WTC11 (cell line): ENCODE measurements around the gene NHS. TPM values are rescaled to one million over a fixed set of nuclear protein-coding genes. Genes with fewer than 3 reads are reported as not detected.

ENCODE experiments used
- ATAC-seq: fragments of 200-7000 bp; cut with Tn5 transposase; 2 replicates; pipeline ENCODE4 v1.10.0; 2021; ENCODE audit warnings: mild to moderate bottlenecking, moderate library complexity
- CTCF ChIA-PET: fragments of 300-600 bp; sonication (Branson Sonifier 250); formaldehyde crosslinking; loops from one replicate; lab custom pipeline; 2021; ENCODE audit warnings: antibody characterized with exemption; lab: Charles Lee
- POLR2A ChIA-PET: fragments of 350-600 bp; sonication (Branson Sonifier 250); formaldehyde crosslinking; loops from one replicate; lab custom pipeline; 2021; ENCODE audit warnings: antibody characterized with exemption; lab: Charles Lee
- DNase-seq: peaks from one replicate; pipeline ENCODE4 v3.0.0; 2021; ENCODE audit warnings: low spot score
- H3K27ac Mint-ChIP-seq: 2 replicates; pipeline ENCODE4 v1.8.0; 2021; ENCODE audit warnings: mixed read lengths
- H3K27me3 Mint-ChIP-seq: 2 replicates; pipeline ENCODE4 v1.8.0; 2021; ENCODE audit warnings: low read depth, mild to moderate bottlenecking, moderate library complexity, mixed read lengths
- H3K36me3 Mint-ChIP-seq: 2 replicates; pipeline ENCODE4 v1.8.0; 2021; ENCODE audit warnings: mixed read lengths
- H3K4me1 Mint-ChIP-seq: 2 replicates; pipeline ENCODE4 v1.8.0; 2022; ENCODE audit warnings: mixed read lengths
- H3K4me3 Mint-ChIP-seq: 2 replicates; pipeline ENCODE4 v1.8.0; 2021; ENCODE audit warnings: mild to moderate bottlenecking, moderate library complexity, mixed read lengths
- H3K9me3 Mint-ChIP-seq: 2 replicates; pipeline ENCODE4 v1.8.0; 2021; ENCODE audit warnings: mixed read lengths
- ARID4B ChIP-seq: sonication (generic); formaldehyde crosslinking; IDR thresholded peaks from 2 replicates; pipeline ENCODE4 v1.8.0; 2023; ENCODE audit warnings: missing genetic modification reagents, mild to moderate bottlenecking, borderline replicate concordance
- KAT7 ChIP-seq: sonication (generic); formaldehyde crosslinking; IDR thresholded peaks from 2 replicates; pipeline ENCODE4 v1.8.1; 2023; ENCODE audit warnings: missing genetic modification reagents, mild to moderate bottlenecking, borderline replicate concordance
- NFATC4 ChIP-seq: fragments of 250-450 bp; sonication (Bioruptor Pico); IDR thresholded peaks from 2 replicates; pipeline ENCODE4 v1.9.0; 2021; ENCODE audit warnings: mild to moderate bottlenecking
- NFE2L1 ChIP-seq: sonication (generic); formaldehyde crosslinking; IDR thresholded peaks from 2 replicates; pipeline ENCODE4 v1.8.1; 2023; ENCODE audit warnings: missing genetic modification reagents
- RORB ChIP-seq: fragments of 250-450 bp; sonication (Bioruptor Pico); IDR thresholded peaks from 2 replicates; pipeline ENCODE4 v1.9.0; 2021; ENCODE audit warnings: mild to moderate bottlenecking
- TCF7 ChIP-seq: sonication (generic); formaldehyde crosslinking; IDR thresholded peaks from 2 replicates; pipeline ENCODE4 v1.8.0; 2022; ENCODE audit warnings: mild to moderate bottlenecking, low read depth, missing genetic modification reagents, moderate library complexity
- USF1 ChIP-seq: sonication (generic); formaldehyde crosslinking; IDR thresholded peaks from 2 replicates; pipeline ENCODE4 v1.8.0; 2022; ENCODE audit warnings: mild to moderate bottlenecking, missing genetic modification reagents
- ZBTB21 ChIP-seq: sonication (generic); formaldehyde crosslinking; IDR thresholded peaks from 2 replicates; pipeline ENCODE4 v1.8.1; 2023; ENCODE audit warnings: mild to moderate bottlenecking, missing genetic modification reagents, borderline replicate concordance
- ZNF121 ChIP-seq: sonication (generic); formaldehyde crosslinking; IDR thresholded peaks from 2 replicates; pipeline ENCODE4 v1.8.0; 2023; ENCODE audit warnings: missing genetic modification reagents
- ZNF317 ChIP-seq: sonication (generic); formaldehyde crosslinking; IDR thresholded peaks from 2 replicates; pipeline ENCODE4 v1.8.1; 2023; ENCODE audit warnings: low read depth, mild to moderate bottlenecking, moderate library complexity, missing genetic modification reagents, borderline replicate concordance
- ZNF396 ChIP-seq: fragments of 250-450 bp; sonication (Bioruptor Pico); IDR thresholded peaks from 2 replicates; pipeline ENCODE4 v1.8.0; 2021; ENCODE audit warnings: mild to moderate bottlenecking, moderate library complexity, borderline replicate concordance
- ZNF425 ChIP-seq: fragments of 250-450 bp; sonication (Bioruptor Pico); conservative IDR thresholded peaks from 2 replicates; pipeline ENCODE4 v1.9.0; 2021; ENCODE audit warnings: mild to moderate bottlenecking
- ZNF532 ChIP-seq: fragments of 250-450 bp; sonication (Bioruptor Pico); IDR thresholded peaks from 2 replicates; pipeline ENCODE4 v1.9.0; 2021; ENCODE audit warnings: mild to moderate bottlenecking, borderline replicate concordance
- total RNA-seq: library from RNA; stranded (reverse); gene quantifications from 3 replicates; pipeline ENCODE4 v1.2.3, GENCODE V29; 2021

NHS gene
- total RNA-seq, 1 experiment from 2014 or later = 5.8 TPM

- TF ChIP-seq NFATC4 (CRISPR knock-in tag) (no peak), ZNF532 (CRISPR knock-in tag) (no peak)
Measured at GRCh38 chrX:17475449-17476217, 100.6 kb downstream of the NHS start (continued).

- no peak for ATAC-seq
- DNase-seq = no peak
- H3K36me3 Mint-ChIP-seq = no peaks in the 10 kb centered on the region
- POLR2A ChIA-PET = interaction anchor here (0.5 kb wide), 1 partner anchor 208 kb away, joined by 3 read pairs; no protein-coding TSS in a partner anchor
- H3K4me1 Mint-ChIP-seq = peaks cover 5% of the 10 kb centered on the region
- CTCF ChIA-PET = no interaction called here
- H3K27ac Mint-ChIP-seq = no peak overlapping the region
- H3K27me3 Mint-ChIP-seq = peaks cover 4% of the 10 kb centered on the region; the same call in 1 of the 2 replicates
- H3K4me3 Mint-ChIP-seq = no peak overlapping the region
- H3K9me3 Mint-ChIP-seq = no peaks in the 10 kb centered on the region
- no peak for TF ChIP-seq ZNF121 (CRISPR knock-in tag)
- no peak for TF ChIP-seq ARID4B (CRISPR knock-in tag)
- no peak for TF ChIP-seq USF1
- no peak for TF ChIP-seq ZNF425 (CRISPR knock-in tag)
- TF ChIP-seq ZBTB21 (CRISPR knock-in tag) = no peak
- TF ChIP-seq RORB (CRISPR knock-in tag) = no peak
- no peak for TF ChIP-seq ZNF317
- TF ChIP-seq NFE2L1 (CRISPR knock-in tag) = no peak
- TF ChIP-seq TCF7 (CRISPR knock-in tag) = no peak
- no peak for TF ChIP-seq KAT7 (CRISPR knock-in tag)
- no peak for TF ChIP-seq ZNF396
Measured at GRCh38 chrX:17476411-17476810, 101.4 kb downstream of the NHS start.
